PC-3 (cell line): Measurements from ENCODE around the gene MRPL40.

Source experiments
- CTCF ChIP-seq: fragments of 300-600 bp; sonication (generic); conservative IDR thresholded peaks from 2 replicates; pipeline ENCODE4 v1.5.1; 2017; ENCODE audit warnings: antibody characterized with exemption, low read depth, mild to moderate bottlenecking, low read length
- EZH2 ChIP-seq: fragments of 300-600 bp; sonication (generic); IDR thresholded peaks from one replicate; pipeline ENCODE4 v1.6.1; 2017; ENCODE audit warnings: antibody characterized with exemption, mild to moderate bottlenecking, low read length; ENCODE audit not compliant: unreplicated experiment

- TF ChIP-seq CTCF (no peak), EZH2 (no peak)
These were observed 46.6 kb downstream of the MRPL40 start, which contains the start of gene UFD1 for GRCh38 chr22:19478901-19479354.
